NCI-H748 treated with DMSO at 0.1 percent for 48 hours (cell line): Measurements from ENCODE around the gene GRK2.
"Not testable (repeated sequence)": the region's sequence is repeated elsewhere in the genome, so short reads cannot be mapped to it uniquely, and the experiment has no call there.

Source experiments
- DNase-seq: peaks from one replicate; lab custom pipeline; 2025; lab: John Stamatoyannopoulos, UW

The GRK2 gene

DNA sequence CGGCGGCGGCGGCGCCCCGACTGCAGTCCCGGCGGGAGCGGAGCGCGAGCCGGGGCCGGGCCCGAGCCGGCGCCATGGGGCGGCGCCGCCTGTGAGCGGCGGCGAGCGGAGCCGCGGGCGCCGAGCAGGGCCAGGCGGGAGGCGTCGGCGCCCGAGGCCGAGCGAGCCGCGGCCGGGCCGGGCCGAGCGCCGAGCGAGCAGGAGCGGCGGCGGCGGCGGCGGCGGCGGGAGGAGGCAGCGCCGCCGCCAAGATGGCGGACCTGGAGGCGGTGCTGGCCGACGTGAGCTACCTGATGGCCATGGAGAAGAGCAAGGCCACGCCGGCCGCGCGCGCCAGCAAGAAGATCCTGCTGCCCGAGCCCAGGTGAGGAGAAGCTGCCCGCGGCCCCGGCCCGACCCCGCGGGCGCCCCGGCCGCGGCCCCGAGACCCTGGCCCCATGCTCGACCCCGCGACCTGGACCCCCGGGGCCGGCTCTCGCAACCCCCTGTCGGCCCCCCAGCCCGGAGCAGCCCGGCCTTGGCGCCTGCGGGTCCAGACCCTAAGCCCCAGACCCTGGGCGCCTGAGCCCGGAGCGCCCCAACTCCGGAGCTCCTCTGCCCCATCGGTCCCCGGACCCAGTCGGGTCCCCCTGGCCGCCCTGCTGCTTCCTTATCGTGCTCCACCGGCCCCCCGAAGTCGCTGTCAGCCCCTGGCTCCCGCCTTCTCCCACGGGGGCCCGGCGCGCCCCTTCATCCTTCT is at the start of gene GRK2:
Gene GRK2, plus strand, starts transcription at position 25 of the 739 bp plus-strand sequence. Its CDS starts 227 bp downstream, at position 252.
- no peak for DNase-seq

DNA sequence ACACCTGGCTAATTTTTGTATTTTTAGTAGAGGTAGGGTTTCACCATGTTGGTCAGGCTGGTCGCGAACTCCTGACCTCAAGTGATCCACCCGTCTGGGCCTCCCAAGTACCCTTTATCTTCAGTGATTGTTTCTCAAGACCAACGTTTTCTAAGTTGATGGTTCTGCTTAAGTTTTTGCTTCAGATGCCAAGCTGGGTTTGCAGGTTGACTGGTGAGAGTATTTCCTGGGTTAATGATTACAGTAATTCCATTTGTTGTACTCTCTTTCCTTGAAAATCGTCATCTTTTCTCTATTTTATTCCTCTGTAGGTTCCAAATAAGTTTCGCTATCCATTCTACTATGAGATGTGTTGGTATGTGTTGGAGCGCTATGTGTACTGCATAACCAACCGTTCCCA is 38.5 kb upstream of the GRK2 start:
- DNase-seq: no peak

DNA sequence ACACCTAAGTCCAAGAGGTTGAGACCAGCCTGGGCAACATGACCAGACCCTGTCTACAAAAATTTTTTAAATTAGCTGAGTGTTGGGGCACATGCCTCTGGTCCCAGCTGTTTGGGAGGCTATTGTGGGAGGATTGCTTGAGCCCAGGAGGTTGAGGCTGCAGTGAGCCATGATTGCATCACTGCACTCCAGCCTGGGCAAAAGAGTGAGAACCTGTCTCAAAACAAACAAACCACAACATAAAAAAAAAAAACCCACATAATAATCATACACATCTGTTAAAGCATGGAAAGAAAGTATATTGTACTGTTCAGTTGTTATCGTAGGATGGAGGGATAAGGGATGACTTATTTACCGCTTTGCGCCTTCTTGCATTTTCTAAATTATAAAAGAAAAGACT is 35.9 kb upstream of the GRK2 start:
- DNase-seq: no peak

DNA sequence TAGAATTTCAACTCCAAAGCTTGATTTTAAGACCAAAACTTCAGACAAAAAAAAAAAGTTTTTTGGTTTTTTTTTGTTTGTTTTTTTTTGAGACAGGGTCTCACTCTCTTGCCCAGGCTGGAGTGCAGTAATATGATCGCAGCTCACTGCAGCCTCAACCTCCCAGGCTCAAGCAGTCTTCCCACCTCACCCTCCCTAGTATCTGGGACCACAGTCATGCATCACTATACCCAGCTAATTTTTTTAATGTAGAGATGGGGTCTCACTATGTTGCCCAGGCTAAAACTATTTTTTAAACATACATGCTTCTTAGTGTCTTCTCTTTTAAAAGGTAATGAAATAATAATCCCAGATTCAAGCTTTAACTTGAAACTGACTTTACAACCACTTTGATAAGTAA is 35.4 kb upstream of the GRK2 start:
- no peak for DNase-seq

DNA sequence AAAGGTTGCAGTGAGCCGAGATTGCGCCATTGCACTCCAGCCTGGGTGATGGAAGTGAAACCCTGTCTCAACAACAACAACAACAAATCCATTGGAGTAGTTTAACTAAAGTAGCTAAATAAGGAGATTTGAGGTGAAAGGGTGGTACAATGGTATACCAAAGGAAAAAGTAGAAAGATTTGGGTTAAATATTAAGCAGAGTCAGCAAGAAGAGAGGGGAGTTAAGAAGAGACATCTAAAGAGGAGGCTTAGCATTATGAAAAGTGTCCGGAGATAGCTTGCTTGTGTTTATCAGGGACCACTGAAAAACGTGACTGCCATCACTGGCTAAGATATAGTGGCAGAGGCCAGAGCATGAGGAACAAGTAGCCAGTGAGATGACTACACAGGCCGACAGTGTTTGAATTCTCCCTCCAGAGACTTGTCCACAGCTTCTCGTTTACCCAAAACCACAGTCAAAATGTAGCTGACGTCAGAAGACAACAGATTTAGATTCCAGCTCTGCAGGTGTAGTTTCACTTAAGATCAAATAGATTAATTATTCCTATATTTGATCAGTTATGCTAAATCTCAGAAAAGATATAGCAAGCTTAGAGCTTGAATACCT is 32.6 kb upstream of the GRK2 start:
- DNase-seq: no peak

DNA sequence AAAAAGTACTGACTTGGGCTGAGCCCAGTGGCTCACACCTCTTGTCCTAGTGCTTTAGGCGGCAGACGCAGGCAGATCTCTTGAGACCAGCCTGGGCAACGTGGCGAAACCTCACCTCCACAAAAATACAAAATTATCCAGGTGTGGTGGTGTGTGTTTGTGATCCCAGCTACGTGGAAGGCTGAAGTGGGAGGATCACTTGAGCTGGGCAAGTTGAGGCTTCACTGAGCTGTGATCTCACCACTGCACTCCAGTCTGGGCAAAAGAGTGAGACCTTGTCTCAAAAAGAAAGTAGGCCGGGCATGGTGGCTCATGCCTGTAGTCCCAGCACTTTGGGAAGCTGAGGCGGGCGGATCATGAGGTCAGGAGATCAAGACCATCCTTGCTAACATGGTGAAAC is 31.7 kb upstream of the GRK2 start:
- not testable (repeated sequence) for DNase-seq

DNA sequence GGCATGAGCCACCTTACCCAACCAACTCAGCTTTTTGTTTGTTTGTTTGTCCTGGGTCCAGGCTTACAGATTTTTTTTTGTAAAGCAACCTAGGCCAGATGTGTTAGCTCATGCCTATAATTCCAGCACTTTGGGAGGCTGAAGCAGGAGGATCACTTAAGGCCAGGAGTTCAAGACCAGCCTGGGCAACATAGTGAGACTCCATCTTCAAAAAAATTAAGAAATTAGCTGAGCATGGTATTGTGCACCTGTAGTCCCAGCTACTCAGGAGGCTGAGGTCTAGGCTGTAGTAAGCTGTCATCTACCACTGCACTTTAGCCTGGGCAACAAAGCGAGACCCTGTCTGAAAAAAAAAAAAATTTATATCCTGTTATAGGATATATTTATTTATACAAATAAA is 28.7 kb upstream of the GRK2 start:
- DNase-seq: no peak

DNA sequence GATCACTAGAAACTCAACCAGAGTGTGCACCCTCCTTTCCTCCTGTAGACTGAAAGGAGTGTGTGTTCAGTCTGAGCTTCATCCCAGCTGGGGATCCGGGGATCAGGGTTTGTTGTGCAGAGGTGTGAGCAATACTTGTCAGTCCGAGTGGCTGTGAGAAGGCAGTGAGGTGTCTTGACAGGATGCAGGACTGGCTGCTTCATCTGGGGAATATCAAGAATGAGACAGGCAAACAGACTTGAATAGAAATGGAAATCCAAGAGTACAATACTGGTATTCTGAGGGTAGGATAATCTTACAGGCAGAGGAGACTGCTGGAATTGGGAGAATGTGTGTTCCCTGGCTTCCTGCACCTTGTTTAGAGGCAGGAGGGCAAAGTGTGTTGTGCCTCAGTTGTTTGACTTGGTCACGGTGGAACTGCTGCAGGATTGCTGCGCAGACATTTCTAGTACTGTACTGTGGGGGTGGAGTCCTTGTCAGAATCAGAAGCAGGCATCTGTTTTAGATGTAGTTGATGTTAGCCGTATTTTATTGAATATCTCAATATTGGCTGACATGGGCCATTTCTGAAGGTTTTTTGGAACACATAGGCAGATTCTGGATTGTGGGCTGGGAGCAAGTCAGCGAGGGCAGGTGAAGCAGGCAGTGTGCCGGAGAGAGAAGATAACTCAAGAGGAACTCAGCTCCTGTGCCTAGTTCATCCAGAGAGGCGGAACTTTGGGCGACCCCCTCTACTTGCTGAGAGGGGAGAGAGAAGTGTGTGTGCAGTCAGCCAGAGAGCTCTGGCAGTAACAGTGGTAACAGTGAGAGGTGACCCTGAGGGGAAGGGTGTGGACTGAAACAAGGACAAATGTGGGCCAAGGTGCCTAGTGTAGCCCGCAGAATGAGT is 27.1 kb upstream of the GRK2 start:
- DNase-seq: no peak

DNA sequence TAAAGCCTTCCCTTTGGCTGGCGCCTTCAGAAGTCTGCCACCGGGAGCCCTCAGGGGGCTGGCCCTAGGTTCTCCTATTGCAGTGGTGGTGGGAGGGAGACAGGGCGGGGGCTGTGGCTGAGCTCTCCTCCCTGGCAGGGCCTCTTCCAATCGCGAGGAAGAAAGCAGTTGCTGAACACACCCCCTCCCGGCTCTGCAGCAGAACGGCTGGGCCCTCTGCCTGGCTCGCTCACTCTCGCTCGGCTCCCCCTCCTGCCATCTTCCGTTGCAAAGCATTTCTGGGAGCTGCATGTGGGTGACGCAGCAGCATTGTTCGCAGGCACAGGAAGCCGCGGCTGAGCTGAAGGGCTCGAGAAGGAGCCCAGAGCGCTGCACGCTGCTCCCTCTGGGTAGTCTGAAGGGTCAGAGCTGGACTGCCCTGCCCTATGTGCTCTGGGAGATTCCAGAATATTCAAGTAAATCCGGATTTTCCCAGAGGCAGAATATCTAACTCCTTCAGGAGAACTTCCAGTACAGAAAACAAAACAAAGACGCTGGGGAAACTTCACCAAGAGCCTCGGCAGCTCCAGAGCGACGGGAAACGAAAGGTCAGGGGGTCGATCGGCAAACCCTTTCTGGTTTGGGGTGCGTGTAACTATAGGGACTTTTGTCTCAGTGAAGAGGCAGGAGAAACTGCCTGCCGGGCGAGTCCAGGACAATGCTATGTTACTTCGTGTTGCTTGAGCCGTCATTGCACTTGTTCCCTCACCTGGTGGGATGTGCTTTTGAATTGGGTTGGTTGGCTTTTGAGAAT is 26.3 kb upstream of the GRK2 start:
- DNase-seq: peak; percentile 96

DNA sequence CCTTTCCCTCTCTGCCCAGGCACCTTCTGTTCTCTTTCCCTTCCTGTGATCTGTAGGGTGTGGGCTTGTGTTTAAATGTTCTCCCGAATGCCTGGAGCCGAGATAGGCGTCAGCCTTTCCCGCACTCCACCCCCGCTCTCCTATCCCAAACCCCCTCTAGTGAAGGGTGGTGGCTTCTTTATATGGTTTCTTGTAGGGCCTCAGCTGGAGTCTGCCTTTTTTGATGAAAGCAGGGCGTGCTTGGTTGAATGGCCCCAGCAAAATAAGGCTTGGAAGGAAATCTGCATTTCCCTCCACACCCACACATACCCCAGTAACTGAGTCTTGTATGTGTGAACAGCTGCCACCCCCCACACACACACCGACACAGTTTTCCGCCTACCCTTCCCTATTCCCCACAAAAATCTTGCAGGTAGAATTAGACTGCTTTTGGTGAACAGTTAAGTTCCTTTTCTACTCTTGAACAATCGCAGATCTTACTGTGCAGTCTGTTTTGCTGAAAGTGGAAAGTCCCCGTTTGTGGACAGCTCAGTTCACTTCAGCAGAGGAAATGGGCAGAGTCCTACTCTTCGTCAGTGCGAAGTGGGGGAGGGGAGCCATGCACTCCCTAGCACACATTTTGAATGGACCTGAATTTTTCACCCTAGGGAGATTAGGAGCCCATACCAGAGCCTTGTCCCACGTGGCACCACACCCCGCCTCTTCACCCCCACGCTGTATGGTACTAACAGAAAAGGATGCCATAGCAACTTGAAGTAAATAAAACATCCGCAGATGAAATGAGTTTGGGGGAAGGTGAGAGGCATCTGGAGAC is 25.5 kb upstream of the GRK2 start:
- DNase-seq: peak; percentile 22

DNA sequence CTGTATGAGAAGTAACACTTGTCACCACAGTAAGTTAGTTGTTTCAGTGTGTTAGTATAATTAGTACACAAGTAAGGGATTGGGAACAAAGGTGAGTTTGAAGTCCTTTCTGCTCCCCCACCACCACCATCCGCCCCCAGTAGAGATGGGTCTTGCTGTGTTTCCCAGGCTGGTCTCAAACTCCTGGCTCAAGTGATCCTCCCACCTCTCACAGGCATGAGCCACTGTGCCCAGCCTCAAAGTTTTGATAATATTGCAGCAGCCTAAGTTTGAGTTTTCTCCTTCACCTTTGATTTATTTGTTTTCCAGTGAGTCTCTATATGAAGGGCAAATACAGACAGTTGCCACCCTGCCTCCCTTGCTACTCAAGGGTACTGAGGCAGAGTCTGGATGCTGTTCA is 23.7 kb upstream of the GRK2 start:
- no peak for DNase-seq

DNA sequence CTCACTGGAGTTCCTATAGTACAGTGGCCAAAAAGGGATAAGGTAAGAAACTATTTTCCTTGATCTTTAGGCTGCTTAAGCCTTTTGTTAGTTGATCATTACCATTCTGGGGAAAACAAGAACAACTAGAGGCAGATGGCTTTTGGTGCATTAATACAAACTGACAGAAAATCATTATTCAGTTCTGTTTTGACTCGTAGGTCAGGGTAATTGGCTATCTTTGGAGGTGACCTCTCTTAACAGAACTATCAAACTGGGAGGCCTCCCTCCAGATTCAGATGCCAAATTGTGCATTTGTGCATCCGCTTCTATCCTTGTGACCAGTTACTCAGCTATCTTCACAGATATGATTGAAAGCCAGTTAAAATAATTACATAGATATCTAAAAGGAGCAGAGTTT is 23.2 kb upstream of the GRK2 start:
- DNase-seq: no peak

DNA sequence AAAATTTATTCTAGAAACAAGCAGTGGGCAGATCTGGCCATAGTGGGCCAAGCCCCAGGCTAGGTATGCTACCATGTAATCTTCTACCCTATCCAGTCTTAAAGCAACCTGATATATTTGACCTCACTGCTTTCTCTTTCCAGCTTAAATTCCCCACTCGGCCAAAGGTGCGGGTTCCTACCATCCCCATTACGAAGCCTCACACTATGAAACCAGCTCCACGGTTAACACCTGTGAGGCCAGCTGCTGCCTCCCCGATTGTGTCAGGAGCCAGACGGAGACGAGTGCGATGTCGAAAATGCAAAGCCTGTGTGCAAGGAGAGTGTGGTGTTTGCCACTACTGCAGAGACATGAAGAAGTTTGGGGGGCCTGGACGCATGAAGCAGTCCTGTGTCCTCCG is 21.2 kb upstream of the GRK2 start:
- no peak for DNase-seq

DNA sequence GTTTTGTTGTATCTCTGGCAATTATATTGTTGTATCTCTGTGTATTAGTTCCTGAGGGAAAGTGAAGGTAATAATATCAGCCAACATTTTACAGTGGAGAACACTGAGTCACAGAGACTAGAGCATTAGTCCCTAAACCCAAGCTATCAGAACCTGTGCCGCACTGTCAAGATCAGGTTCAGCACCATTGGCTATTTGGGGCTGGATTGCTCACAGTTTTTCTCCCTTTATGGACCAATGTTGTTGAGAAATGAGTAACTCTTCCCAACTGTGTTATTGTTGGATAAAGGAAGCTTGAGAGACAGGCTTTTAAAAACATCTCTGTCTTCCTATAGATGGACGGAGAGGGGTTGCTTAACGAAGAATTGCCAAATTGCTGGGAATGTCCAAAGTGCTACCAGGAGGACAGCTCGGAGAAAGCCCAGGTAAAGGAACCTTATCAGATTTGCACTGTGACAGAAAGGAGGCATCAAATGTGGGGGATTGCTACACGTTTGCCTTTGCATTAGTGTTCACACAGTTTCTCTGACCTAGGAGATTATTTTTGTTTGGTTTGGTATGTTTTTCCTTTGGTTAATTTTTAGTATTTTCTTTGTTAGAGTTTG is 18.2 kb upstream of the GRK2 start:
- no peak for DNase-seq

DNA sequence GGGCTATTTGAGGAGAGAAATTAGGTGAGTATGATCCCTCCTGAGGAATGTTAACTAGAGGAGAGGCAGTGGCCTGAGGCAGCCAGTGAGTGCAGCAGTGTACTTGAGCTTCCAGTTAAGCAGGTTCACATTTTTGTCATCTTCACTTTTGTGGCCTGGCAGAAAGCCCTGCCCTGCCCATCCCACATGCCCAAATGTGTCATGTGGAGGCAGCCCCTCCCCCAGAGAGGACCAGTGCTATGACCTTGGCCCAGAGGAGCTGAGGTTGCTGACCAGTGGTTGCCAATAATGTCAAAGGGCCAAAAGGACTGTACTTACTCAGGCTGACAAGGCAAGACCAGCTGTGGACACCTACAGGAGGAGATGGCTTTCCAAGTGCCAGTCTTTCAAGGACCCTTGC is 17.6 kb upstream of the GRK2 start:
- no peak for DNase-seq

DNA sequence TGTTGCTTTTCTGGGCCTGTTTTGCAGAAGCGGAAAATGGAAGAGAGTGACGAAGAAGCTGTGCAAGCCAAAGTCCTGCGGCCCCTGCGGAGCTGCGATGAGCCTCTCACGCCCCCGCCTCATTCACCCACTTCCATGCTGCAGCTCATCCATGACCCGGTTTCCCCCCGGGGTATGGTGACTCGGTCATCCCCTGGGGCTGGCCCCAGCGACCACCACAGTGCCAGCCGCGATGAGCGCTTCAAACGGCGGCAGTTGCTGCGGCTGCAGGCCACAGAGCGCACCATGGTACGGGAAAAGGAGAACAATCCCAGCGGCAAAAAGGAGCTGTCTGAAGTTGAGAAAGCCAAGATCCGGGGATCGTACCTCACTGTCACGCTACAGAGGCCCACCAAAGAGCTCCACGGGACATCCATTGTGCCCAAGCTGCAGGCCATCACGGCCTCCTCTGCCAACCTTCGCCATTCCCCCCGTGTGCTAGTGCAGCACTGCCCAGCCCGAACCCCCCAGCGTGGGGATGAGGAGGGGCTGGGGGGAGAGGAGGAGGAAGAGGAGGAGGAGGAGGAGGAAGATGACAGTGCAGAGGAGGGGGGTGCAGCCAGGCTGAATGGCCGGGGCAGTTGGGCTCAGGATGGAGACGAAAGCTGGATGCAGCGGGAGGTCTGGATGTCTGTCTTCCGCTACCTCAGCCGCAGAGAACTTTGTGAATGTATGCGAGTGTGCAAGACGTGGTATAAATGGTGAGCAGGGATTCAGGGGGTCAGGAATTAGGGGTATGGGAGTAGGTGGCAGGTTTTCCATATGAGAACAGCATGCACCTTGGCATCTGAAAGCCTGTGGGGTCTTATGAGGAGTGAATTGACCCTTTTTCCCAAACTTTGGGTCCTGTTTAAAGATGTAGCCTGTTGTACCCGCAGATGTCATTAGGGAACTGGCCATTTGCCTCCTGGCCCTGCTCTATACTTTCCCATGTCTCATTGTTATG is 15.9 kb upstream of the GRK2 start:
- DNase-seq: no peak

DNA sequence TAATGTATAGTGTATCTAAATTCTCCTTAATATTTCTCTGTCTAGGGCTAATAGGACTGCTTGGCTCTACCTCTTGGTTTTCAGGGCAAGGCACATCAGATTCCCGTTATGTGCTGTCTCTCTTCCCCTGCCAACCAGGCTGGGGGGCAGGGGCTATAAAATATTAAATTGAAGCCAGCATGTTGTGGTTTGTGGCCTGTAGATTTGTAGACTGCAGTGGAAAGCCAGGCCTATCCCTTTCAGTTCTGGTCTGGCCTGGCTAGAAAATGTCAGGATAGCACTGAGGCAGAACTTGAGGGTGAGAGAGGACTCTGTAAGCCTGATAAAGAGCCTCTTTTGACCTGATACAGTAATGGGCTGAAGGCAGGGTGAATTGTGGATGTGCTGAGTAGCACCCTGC is 14.4 kb upstream of the GRK2 start:
- no peak for DNase-seq

DNA sequence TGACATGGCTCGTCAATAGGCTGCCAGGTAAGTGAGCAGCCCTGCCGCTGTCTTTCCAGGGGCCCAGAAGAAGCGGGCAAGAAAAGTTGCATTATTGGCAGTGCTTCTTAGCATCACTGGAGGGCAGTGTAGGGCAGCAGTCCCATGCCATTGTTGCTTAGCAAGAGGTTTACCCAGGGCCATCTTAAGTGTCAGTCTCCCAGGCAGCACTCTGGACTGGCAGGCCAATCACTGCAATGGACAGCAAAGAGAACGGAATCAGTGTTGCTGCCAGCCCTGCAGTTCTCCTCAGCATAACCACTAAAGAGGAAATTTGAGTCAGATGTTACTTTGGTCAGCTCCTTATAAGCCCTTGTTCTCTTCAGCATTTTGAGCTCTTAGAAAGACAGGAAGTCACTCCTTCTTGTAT is 13.4 kb upstream of the GRK2 start:
- no peak for DNase-seq

DNA sequence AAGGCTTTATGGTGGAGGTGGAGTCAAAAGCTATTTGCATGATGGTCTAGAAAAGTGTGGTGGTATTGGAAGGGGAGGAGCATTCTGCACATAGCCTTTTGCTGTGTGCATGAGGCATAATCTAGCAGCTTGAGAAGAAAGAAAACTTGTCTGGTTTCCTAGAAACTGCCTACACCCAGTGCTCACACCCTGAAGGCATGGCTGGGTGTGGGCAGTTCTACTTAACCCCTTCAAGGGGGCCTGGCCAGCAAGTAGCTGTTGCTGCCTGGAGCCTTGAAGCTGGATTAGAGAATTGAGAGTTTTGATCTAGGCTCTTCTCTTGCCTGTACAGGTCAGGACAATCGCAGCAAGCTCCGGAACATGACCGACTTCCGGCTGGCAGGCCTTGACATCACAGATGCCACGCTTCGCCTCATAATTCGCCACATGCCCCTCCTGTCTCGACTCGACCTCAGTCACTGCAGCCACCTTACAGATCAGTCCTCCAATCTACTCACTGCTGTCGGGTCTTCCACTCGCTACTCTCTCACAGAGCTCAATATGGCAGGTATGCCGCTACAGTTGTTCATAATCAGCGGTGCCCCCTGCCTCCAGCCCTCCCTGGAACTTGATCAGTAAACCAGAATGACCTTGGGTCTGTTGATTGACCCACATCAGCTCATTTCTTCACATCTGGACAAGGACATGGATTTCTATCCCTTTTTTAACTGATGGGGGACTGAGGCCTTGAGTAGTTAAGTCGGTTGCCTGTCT is 12.2 kb upstream of the GRK2 start:
- no peak for DNase-seq
